SJCRH30 (cell line): ENCODE measurements around the gene APBB2. TPM values are rescaled to one million over a fixed set of nuclear protein-coding genes. Genes with fewer than 3 reads are reported as not detected.
A peak's percentile ranks its signal among the peaks of the same experiment; 100 is the strongest.

Source experiments
- DNase-seq, 2 experiments: peaks; one replicate each; pipeline ENCODE4 v3.0.0-alpha.2; 2015 to 2020
- H3K27ac ChIP-seq: fragments of 250-450 bp; sonication (Bioruptor Pico); 2 replicates; pipeline ENCODE4 v1.5.1; 2020; ENCODE audit warnings: mild to moderate bottlenecking, moderate library complexity
- H3K27me3 ChIP-seq: fragments of 250-450 bp; sonication (Bioruptor Pico); 2 replicates; pipeline ENCODE4 v1.5.1; 2020; ENCODE audit warnings: mild to moderate bottlenecking, moderate library complexity
- H3K36me3 ChIP-seq: fragments of 250-450 bp; sonication (Bioruptor Pico); 2 replicates; pipeline ENCODE4 v1.5.1; 2020; ENCODE audit warnings: mild to moderate bottlenecking, moderate library complexity
- H3K4me1 ChIP-seq: fragments of 250-450 bp; sonication (Bioruptor Pico); 2 replicates; pipeline ENCODE4 v1.5.1; 2020; ENCODE audit warnings: mild to moderate bottlenecking, moderate library complexity
- H3K4me3 ChIP-seq: fragments of 250-450 bp; sonication (Bioruptor Pico); 2 replicates; pipeline ENCODE4 v1.5.1; 2020; ENCODE audit warnings: mild to moderate bottlenecking, moderate library complexity
- H3K9me3 ChIP-seq: fragments of 250-450 bp; sonication (Bioruptor Pico); replicated peaks from 2 replicates; pipeline ENCODE4 v1.5.1; 2020; ENCODE audit warnings: mild to moderate bottlenecking, moderate library complexity
- total RNA-seq: library from RNA; depleted of rRNA; stranded (reverse); fragments of >200 nt; shearing (Covaris generic); gene quantifications from 2 replicates; pipeline ENCODE4 v1.2.3, GENCODE V29; 2014

Gene APBB2
- total RNA-seq, 1 experiment from 2014 or later, result 89.7 TPM

GRCh38 chr4:41119867-41120295 lies 94.5 kb downstream of the APBB2 start:
- Histone ChIP-seq H3K4me1 (peaks cover 31% of the 10 kb centered on the region), H3K27ac (peak overlapping the region; percentile 69), H3K27me3 (no peaks in the 10 kb centered on the region), H3K4me3 (peak overlapping the region; percentile 31), H3K36me3 (0 out of 2 replicates have a peak, but pooled peaks cover 4% of the 10 kb centered on the region), H3K9me3 (peaks cover 5% of the 10 kb centered on the region)
- no peak for DNase-seq

- Histone ChIP-seq H3K4me3 (no peak overlapping the region), H3K9me3 (peaks cover 8% of the 10 kb centered on the region), H3K36me3 (0 out of 2 replicates have a peak, but pooled peaks cover 6% of the 10 kb centered on the region), H3K27ac (no peak overlapping the region), H3K4me1 (no peaks in the 10 kb centered on the region), H3K27me3 (no peaks in the 10 kb centered on the region)
- DNase-seq, result no peak
These were observed 102.6 kb downstream of the APBB2 start for GRCh38 chr4:41111791-41112190.

- Histone ChIP-seq H3K4me3 (no peak overlapping the region), H3K27me3 (no peaks in the 10 kb centered on the region), H3K36me3 (0 out of 2 replicates have a peak, but pooled peaks cover 2% of the 10 kb centered on the region), H3K9me3 (0 out of 2 replicates have a peak, but pooled peaks cover 3% of the 10 kb centered on the region), H3K27ac (no peak overlapping the region), H3K4me1 (peaks cover 4% of the 10 kb centered on the region; the same call in 1 of the 2 replicates)
- no peak for DNase-seq
These were observed 104.3 kb downstream of the APBB2 start for GRCh38 chr4:41110050-41110449.

GRCh38 chr4:41108481-41108880 lies 105.9 kb downstream of the APBB2 start:
- H3K27ac ChIP-seq, result no peak overlapping the region
- H3K4me3 ChIP-seq, result no peak overlapping the region
- H3K36me3 ChIP-seq, result 0 out of 2 replicates have a peak, but pooled peaks cover 2% of the 10 kb centered on the region
- no peaks in the 10 kb centered on the region for H3K27me3 ChIP-seq
- 0 out of 2 replicates have a peak, but pooled peaks cover 3% of the 10 kb centered on the region for H3K9me3 ChIP-seq
- no peak for DNase-seq
- peaks cover 4% of the 10 kb centered on the region; the same call in 1 of the 2 replicates for H3K4me1 ChIP-seq

GRCh38 chr4:41106694-41107419 lies 107.5 kb downstream of the APBB2 start:
- Histone ChIP-seq H3K27me3 (no peaks in the 10 kb centered on the region), H3K27ac (no peak overlapping the region), H3K4me3 (no peak overlapping the region), H3K9me3 (0 out of 2 replicates have a peak, but pooled peaks cover 3% of the 10 kb centered on the region), H3K36me3 (0 out of 2 replicates have a peak, but pooled peaks cover 2% of the 10 kb centered on the region), H3K4me1 (peaks cover 4% of the 10 kb centered on the region; the same call in 1 of the 2 replicates)
- no peak for DNase-seq

- no peak overlapping the region for H3K4me3 ChIP-seq
- H3K36me3 ChIP-seq, result no peaks in the 10 kb centered on the region
- H3K27ac ChIP-seq, result no peak overlapping the region
- 0 out of 2 replicates have a peak, but pooled peaks cover 3% of the 10 kb centered on the region for H3K9me3 ChIP-seq
- H3K27me3 ChIP-seq, result no peaks in the 10 kb centered on the region
- peaks cover 4% of the 10 kb centered on the region; the same call in 1 of the 2 replicates for H3K4me1 ChIP-seq
- DNase-seq, result no peak
These were observed 108.3 kb downstream of the APBB2 start for GRCh38 chr4:41106081-41106480.

- H3K4me3 ChIP-seq, result no peak overlapping the region
- DNase-seq, result no peak
- no peaks in the 10 kb centered on the region for H3K27me3 ChIP-seq
- no peak overlapping the region for H3K27ac ChIP-seq
- H3K4me1 ChIP-seq, result peaks cover 4% of the 10 kb centered on the region; the same call in 1 of the 2 replicates
- no peaks in the 10 kb centered on the region for H3K36me3 ChIP-seq
- H3K9me3 ChIP-seq, result no peaks in the 10 kb centered on the region
These were observed 110.2 kb downstream of the APBB2 start for GRCh38 chr4:41104155-41104554.

- 0 out of 2 replicates have a peak, but pooled peaks cover 1% of the 10 kb centered on the region for H3K36me3 ChIP-seq
- DNase-seq, result no peak
- H3K27me3 ChIP-seq, result no peaks in the 10 kb centered on the region
- H3K9me3 ChIP-seq, result no peaks in the 10 kb centered on the region
- peaks cover 8% of the 10 kb centered on the region for H3K4me1 ChIP-seq
- no peak overlapping the region for H3K4me3 ChIP-seq
- H3K27ac ChIP-seq, result no peak overlapping the region
These were observed 110.7 kb downstream of the APBB2 start for GRCh38 chr4:41103657-41104056.

GRCh38 chr4:41102414-41103092 lies 111.8 kb downstream of the APBB2 start:
- H3K27ac ChIP-seq, result no peak overlapping the region
- DNase-seq, result no peak
- H3K36me3 ChIP-seq, result peaks cover 3% of the 10 kb centered on the region; the same call in 1 of the 2 replicates
- no peaks in the 10 kb centered on the region for H3K27me3 ChIP-seq
- H3K4me3 ChIP-seq, result no peak overlapping the region
- no peaks in the 10 kb centered on the region for H3K9me3 ChIP-seq
- H3K4me1 ChIP-seq, result peaks cover 13% of the 10 kb centered on the region

GRCh38 chr4:41098093-41099048 lies 116.0 kb downstream of the APBB2 start:
- peaks cover 8% of the 10 kb centered on the region; the same call in 1 of the 2 replicates for H3K36me3 ChIP-seq
- DNase-seq, result peak; percentile 19 to 50
- peaks cover 8% of the 10 kb centered on the region for H3K4me1 ChIP-seq
- H3K9me3 ChIP-seq, result no peaks in the 10 kb centered on the region
- peak overlapping the region; percentile 7 for H3K27ac ChIP-seq
- no peaks in the 10 kb centered on the region for H3K27me3 ChIP-seq
- H3K4me3 ChIP-seq, result no peak overlapping the region

- Histone ChIP-seq H3K27ac (no peak overlapping the region), H3K36me3 (peaks cover 8% of the 10 kb centered on the region), H3K4me3 (no peak overlapping the region), H3K9me3 (no peaks in the 10 kb centered on the region), H3K27me3 (no peaks in the 10 kb centered on the region), H3K4me1 (peaks cover 8% of the 10 kb centered on the region)
- DNase-seq, result no peak
These were observed 118.4 kb downstream of the APBB2 start for GRCh38 chr4:41095973-41096372.

GRCh38 chr4:41095192-41095872 lies 119.0 kb downstream of the APBB2 start:
- Histone ChIP-seq H3K27ac (no peak overlapping the region), H3K4me3 (no peak overlapping the region), H3K36me3 (peaks cover 8% of the 10 kb centered on the region), H3K4me1 (peaks cover 8% of the 10 kb centered on the region), H3K27me3 (no peaks in the 10 kb centered on the region), H3K9me3 (no peaks in the 10 kb centered on the region)
- no peak for DNase-seq

- Histone ChIP-seq H3K36me3 (peaks cover under 1% of the 10 kb centered on the region), H3K4me3 (no peak overlapping the region), H3K9me3 (no peaks in the 10 kb centered on the region; the same call in none of the 2 replicates), H3K27me3 (no peaks in the 10 kb centered on the region), H3K27ac (no peak overlapping the region), H3K4me1 (no peaks in the 10 kb centered on the region)
- no peak for DNase-seq
These were observed 122.2 kb downstream of the APBB2 start for GRCh38 chr4:41092128-41092527.

GRCh38 chr4:41081847-41082246 lies 132.5 kb downstream of the APBB2 start:
- Histone ChIP-seq H3K27ac (no peak overlapping the region), H3K36me3 (0 out of 2 replicates have a peak, but pooled peaks cover 2% of the 10 kb centered on the region), H3K4me3 (no peak overlapping the region), H3K9me3 (peaks cover 5% of the 10 kb centered on the region), H3K4me1 (peaks cover 12% of the 10 kb centered on the region), H3K27me3 (no peaks in the 10 kb centered on the region)
- no peak for DNase-seq
